Measurements from ENCODE around the gene SSUH2. TPM values are rescaled to one million over a fixed set of nuclear protein-coding genes. Genes with fewer than 3 reads are reported as not detected.

Gene SSUH2
- total RNA-seq, 2 experiments from 2014 or later: 0.11 to 0.31 TPM

DNA sequence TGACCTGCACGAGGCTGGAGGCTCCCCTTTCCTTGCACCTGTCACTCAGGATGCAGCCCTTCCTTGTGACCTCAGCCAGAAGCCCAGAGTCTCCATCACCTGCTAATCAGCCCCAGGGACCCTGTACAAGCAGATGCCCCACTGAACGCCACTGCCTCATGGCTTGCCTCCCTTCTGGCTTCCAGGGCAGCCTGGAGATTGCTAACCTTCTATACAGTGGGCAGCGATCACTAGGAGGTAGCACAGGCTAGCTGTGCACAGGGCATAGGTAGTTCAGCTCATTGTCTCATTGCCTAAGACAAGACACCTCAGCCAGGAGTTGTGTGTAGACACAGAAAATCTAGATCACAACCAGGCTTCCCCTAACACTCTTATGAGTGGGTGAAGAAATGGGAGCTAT, 49.3 kb downstream of the SSUH2 start:
- intact Hi-C loops (cut with micrococcal nuclease): no loop called here
- Mint-ChIP-seq H3K27ac (no peak overlapping the region), H3K36me3 (ENCODE audit: low read depth) (no peaks in the 10 kb centered on the region), H3K27me3 (no peaks in the 10 kb centered on the region), H3K4me1 (ENCODE audit: low read depth) (no peaks in the 10 kb centered on the region), H3K4me3 (no peak overlapping the region), H3K9me3 (no peaks in the 10 kb centered on the region)
- ATAC-seq: no peak
- no peak for DNase-seq
- CTCF ChIA-PET: no interaction called here
- POLR2A ChIA-PET: no interaction called here
- TF ChIP-seq CTCF (IDR thresholded peaks at IDR 0.05): no peak

- ATAC-seq: no peak
- CTCF ChIA-PET: interaction anchor here (0.8 to 0.9 kb wide), 2 partner anchors 9 to 71 kb away, joined by 3 read pairs; no protein-coding TSS in a partner anchor
- no peaks in the 10 kb centered on the region for H3K4me1 Mint-ChIP-seq (ENCODE audit: low read depth)
- POLR2A ChIA-PET: no interaction called here
- H3K4me3 Mint-ChIP-seq: no peak overlapping the region
- H3K27ac Mint-ChIP-seq: no peak overlapping the region
- DNase-seq: no peak
- no peaks in the 10 kb centered on the region for H3K9me3 Mint-ChIP-seq
- TF ChIP-seq CTCF (IDR thresholded peaks at IDR 0.05): no peak
- intact Hi-C loops (cut with micrococcal nuclease): no loop called here
- H3K36me3 Mint-ChIP-seq (ENCODE audit: low read depth): no peaks in the 10 kb centered on the region
- no peaks in the 10 kb centered on the region for H3K27me3 Mint-ChIP-seq
Measured at GRCh38 chr3:8593021-8593827, 51.4 kb downstream of the SSUH2 start.

GRCh38 chr3:8589880-8590556, 54.6 kb downstream of the SSUH2 start:
- CTCF ChIA-PET: no interaction called here
- intact Hi-C loops (cut with micrococcal nuclease): no loop called here
- no peaks in the 10 kb centered on the region for H3K36me3 Mint-ChIP-seq (ENCODE audit: low read depth)

GRCh38 chr3:8584661-8585060, 59.9 kb downstream of the SSUH2 start:
- POLR2A ChIA-PET: no interaction called here
- Mint-ChIP-seq H3K27me3 (no peaks in the 10 kb centered on the region), H3K9me3 (no peaks in the 10 kb centered on the region), H3K4me1 (ENCODE audit: low read depth) (no peaks in the 10 kb centered on the region), H3K4me3 (no peak overlapping the region), H3K36me3 (ENCODE audit: low read depth) (no peaks in the 10 kb centered on the region), H3K27ac (no peak overlapping the region)
- CTCF ChIA-PET: interaction anchor here (0.5 kb wide), 1 partner anchor 8 kb away, joined by 3 read pairs; no protein-coding TSS in a partner anchor
- DNase-seq (no peak), ATAC-seq (no peak)
- TF ChIP-seq CTCF (IDR thresholded peaks at IDR 0.05): no peak
- intact Hi-C loops (cut with micrococcal nuclease): no loop called here

More at GRCh38 chr3:8589880-8590556, 54.6 kb downstream of the SSUH2 start:
- DNase-seq (no peak), ATAC-seq (no peak)
- Mint-ChIP-seq H3K4me1 (ENCODE audit: low read depth) (no peaks in the 10 kb centered on the region), H3K9me3 (no peaks in the 10 kb centered on the region), H3K27ac (no peak overlapping the region), H3K4me3 (no peak overlapping the region), H3K27me3 (no peaks in the 10 kb centered on the region)
- TF ChIP-seq CTCF (IDR thresholded peaks at IDR 0.05): no peak
- POLR2A ChIA-PET: no interaction called here

DNA sequence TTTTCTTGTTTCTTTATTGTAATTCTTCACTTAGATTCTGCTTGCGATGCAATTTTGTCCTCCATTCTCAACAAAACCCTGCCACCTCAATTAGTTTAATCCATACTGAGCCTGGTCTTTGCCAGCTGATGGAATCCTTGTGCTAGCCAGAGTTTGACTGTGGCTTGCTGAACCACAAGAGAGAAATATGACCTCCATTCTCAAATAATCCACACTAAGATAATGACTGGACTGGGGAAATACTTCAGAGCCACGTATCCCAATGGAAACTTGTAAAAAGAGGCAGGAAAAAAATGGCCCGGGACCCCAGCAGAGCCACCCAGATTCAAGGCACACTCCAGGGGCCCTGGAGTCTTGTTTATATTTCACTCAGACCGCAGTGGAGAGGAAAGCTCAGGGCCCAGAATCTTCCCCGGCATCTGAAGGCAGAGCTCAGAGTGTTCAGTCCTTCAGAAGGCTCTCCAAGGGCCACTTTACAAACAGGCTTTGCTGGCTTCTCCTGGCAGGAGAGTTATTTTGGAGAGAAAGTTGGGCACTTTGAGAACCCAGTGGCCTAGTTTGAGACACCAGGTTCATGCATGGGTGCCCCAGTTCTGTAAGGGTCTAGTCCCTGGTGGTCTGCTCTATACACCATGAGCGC, 62.7 kb downstream of the SSUH2 start:
- CTCF ChIA-PET: no interaction called here
- POLR2A ChIA-PET: no interaction called here
- Mint-ChIP-seq H3K9me3 (no peaks in the 10 kb centered on the region), H3K36me3 (ENCODE audit: low read depth) (no peaks in the 10 kb centered on the region), H3K27ac (no peak overlapping the region), H3K4me3 (no peak overlapping the region), H3K4me1 (ENCODE audit: low read depth) (no peaks in the 10 kb centered on the region), H3K27me3 (no peaks in the 10 kb centered on the region)
- DNase-seq (no peak), ATAC-seq (no peak)
- intact Hi-C loops (cut with micrococcal nuclease): no loop called here
- TF ChIP-seq CTCF (IDR thresholded peaks at IDR 0.05): no peak
